HG03565 (cell line): ENCODE data around the gene MTHFSD.

Experiments used
- ATAC-seq: cut with Tn5 transposase; IDR thresholded peaks from one replicate; pipeline ENCODE4 v1.9.1; 2021; ENCODE audit warnings: mild to moderate bottlenecking, moderate library complexity; ENCODE audit not compliant: unreplicated experiment

Gene MTHFSD

DNA sequence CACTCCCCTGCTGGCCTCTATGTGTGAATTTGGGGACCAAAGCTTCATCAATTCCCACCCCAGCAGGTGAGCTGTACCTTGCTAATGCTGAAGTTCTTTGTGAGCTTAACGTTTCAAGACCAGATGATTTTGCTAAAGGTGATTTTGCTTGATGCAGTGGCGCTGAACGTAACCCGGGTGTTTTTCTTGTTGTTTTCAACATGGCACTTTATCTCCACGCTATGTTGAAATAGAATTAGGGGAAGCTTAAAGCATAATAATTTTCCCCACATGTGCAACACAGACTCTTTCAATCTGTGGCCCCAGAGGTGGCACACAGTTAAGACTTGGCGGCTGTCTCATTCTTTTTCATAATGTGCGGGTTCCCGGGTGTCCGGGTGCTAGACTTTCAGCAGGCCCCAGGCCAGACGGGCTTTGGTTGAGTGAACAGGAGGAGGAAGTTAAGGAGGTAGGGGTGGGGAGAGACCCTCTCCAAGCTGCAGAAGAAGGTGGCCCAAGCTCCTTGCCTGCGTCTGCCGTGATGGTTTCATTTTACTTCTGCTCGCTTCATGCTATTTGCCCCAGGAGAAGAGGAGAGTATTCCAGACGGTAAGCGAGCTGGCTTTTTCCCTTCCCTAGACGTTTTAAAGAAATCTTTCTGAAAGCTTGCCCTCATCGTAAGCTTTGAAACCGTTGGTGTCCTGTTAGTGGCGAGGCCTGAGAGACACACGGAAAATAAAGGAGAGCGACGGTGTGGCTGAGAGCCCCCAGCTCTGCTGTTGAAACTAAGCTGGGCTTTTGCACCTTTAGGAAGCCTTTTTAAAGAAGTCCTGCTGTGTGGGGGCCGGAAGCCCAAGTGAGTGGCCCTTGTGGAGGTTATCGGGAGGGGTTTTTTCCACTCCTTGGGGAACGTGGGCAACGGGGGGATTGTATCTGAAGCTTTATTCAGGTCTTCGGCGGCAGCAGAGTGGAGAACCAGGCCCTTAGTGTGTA, 15.8 kb upstream of the MTHFSD start:
- no peak for ATAC-seq

GRCh38 chr16:86569701-86570447, 14.8 kb upstream of the MTHFSD start:
- no peak for ATAC-seq

DNA sequence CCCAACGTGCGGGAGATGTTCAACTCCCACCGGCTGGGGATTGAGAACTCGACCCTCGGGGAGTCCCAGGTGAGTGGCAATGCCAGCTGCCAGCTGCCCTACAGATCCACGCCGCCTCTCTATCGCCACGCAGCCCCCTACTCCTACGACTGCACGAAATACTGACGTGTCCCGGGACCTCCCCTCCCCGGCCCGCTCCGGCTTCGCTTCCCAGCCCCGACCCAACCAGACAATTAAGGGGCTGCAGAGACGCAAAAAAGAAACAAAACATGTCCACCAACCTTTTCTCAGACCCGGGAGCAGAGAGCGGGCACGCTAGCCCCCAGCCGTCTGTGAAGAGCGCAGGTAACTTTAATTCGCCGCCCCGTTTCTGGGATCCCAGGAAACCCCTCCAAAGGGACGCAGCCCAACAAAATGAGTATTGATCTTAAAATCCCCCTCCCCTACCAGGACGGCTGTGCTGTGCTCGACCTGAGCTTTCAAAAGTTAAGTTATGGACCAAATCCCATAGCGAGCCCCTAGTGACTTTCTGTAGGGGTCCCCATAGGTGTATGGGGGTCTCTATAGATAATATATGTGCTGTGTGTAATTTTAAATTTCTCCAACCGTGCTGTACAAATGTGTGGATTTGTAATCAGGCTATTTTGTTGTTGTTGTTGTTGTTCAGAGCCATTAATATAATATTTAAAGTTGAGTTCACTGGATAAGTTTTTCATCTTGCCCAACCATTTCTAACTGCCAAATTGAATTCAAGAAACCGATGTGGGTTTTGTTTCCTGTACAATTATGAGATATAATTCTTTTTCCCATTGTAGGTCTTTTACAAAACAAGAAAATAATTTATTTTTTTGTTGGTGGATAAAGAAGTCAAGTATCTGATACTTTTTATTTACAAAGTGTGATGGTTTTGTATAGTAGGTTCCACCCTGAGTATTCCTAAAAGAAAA, 13.9 kb upstream of the MTHFSD start:
- ATAC-seq: no peak

- ATAC-seq: no peak
Measured at GRCh38 chr16:86567701-86568581, 12.9 kb upstream of the MTHFSD start.

DNA sequence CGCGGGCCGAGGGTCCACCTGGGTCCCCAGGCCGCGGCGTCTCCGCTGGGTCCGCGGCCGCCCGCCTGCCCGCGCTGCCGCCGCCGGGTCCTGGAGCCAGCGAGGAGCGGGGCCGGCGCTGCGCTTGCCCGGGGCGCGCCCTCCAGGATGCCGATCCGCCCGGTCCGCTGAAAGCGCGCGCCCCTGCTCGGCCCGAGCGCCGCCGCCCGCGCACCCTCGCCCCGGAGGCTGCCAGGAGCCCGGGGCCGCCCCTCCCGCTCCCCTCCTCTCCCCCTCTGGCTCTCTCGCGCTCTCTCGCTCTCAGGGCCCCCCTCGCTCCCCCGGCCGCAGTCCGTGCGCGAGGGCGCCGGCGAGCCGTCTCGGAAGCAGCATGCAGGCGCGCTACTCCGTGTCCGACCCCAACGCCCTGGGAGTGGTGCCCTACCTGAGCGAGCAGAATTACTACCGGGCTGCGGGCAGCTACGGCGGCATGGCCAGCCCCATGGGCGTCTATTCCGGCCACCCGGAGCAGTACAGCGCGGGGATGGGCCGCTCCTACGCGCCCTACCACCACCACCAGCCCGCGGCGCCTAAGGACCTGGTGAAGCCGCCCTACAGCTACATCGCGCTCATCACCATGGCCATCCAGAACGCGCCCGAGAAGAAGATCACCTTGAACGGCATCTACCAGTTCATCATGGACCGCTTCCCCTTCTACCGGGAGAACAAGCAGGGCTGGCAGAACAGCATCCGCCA, 12.1 kb upstream of the MTHFSD start:
- ATAC-seq: no peak

DNA sequence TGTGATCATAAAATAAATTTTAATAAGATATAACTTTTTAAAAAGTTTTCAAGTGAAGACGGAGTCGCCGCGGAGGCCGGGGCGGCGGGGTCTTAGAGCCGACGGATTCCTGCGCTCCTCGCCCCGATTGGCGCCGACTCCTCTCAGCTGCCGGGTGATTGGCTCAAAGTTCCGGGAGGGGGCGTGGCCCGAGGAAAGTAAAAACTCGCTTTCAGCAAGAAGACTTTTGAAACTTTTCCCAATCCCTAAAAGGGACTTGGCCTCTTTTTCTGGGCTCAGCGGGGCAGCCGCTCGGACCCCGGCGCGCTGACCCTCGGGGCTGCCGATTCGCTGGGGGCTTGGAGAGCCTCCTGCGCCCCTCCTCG, 11.5 kb upstream of the MTHFSD start, which contains the start of gene FOXC2:
TSS of gene FOXC2 (plus strand) at position 229 of the 365 bp plus-strand sequence. CDS start 507 bp downstream, outside the sequence.
- no peak for ATAC-seq

DNA sequence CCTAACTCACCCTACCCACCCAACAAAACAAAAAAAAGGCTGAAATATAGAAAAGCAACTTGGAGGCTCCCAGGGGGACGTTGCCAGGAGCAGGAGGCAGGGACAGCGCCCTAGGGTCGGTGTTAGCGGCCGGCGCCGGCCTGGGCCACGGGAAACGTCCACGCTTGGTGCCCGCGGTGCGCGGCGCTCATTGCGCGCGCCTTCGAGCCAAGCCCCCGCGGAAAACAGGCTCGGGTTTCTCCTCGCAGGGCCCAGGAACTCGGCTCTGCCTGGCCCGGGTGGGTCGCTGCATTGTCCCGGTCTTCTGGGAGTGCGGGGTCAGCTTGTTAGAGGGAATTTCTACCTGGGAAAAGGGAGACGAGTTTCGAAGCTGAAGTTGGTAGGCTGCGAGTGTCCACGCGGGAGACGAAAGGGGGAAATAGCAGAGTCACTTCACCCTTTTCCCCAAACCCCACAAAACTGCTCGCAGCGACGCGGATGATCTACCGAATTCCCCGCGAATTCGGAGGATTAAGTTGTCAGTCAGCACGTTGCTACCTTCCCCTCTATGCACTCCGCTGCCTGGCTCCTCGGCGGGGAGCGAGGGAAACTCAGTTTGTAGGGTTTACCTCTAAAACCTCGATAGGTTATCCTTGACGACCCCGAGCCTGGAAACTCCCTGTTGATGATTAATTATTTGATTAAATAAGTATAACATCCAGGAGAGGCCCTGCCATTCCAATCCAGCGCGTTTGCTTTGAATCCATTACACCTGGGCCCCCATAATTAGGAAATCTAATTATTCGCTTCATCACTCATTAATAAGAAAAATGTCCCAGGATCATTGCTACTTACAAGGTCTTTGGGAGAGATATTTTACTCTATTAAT, 10.8 kb upstream of the MTHFSD start:
- no peak for ATAC-seq

GRCh38 chr16:86565181-86565631, 10.2 kb upstream of the MTHFSD start:
- no peak for ATAC-seq

DNA sequence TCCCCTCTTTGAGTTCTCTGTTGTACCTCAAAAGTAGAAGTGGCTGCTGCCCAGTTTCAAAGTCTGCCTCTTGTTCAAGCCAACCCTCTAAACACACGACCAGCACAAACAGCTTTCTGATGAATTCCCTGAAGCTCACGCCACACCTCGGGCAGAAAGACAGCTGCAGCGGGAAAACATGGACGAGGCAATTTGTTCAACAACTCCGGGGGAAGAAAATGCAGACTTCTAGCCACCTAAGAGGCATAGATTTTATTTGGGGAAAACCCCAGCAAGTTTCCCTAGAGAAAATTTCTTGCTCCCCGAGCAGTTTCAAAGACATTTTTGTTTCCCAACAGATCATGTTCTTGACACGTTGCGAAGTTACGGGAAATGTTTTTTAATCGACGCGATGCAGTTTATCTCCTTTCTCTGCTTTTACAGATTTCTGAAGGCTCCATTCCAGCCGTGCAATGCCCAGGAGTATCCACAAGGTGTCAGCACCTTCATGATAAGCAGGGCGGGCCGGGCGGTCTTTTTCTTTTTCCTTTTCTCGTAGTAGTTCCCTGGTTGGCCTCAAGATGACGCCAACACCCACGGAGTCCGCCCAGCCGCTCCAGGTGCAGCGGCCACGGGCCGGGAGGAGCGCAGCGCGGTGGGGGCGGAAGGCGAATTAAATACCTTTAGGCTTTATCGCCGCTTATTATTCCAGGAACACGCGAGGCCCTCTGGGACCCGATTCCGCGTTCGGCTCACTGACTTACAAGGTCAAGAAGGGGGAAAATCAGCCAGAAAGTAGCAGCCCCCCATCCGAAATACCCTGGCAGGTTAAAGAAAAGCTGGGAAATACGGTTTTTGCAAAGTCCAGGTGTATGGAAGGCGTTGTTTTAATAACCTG, 8.7 kb upstream of the MTHFSD start:
- no peak for ATAC-seq

DNA sequence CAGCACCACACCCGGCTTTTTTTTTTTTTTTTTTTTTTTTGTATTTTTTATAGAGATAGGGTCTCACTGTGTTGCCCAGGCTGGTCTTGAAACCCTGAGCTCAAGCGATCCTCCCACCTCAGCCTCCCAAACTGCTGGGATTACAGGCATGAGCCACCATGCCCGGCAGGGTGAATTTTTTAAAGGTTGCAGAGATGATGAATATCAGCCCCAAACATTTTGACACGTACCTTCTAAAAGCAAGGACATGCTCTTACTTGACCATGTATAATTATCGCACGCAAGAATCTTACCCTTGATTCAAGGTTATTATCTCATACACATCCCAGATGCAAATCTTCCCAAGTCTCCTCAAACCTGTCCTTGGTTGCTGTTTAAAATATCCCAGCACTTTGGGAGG, 7.3 kb upstream of the MTHFSD start:
- no peak for ATAC-seq

- no peak for ATAC-seq
Measured at GRCh38 chr16:86559802-86560305, 4.8 kb upstream of the MTHFSD start.

- ATAC-seq: no peak
Measured at GRCh38 chr16:86558355-86559193, 3.5 kb upstream of the MTHFSD start.

- ATAC-seq: no peak
Measured at GRCh38 chr16:86557587-86557986, 2.6 kb upstream of the MTHFSD start.

DNA sequence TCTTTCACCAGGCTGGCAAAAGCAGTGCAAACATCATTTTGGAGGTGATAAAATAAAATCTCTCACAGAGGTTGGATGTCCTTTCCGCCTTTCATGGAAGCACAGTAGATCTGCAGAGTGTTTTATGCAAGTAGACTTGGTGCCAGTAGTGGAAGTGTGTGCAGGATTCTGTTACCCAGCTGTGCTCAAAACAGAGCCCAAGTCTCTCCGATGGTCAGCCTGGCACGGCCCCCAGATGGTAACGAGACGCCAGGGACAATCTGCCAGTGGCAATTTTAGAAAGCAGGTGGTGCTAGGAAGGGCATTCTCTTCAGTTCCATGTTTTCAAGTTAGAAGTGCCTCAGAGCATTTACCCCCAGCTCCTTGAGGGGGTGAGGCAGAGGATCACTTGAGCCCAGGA, 1.5 kb upstream of the MTHFSD start:
- ATAC-seq: no peak

GRCh38 chr16:86555704-86556075, 655 bp upstream of the MTHFSD start:
- no peak for ATAC-seq

DNA sequence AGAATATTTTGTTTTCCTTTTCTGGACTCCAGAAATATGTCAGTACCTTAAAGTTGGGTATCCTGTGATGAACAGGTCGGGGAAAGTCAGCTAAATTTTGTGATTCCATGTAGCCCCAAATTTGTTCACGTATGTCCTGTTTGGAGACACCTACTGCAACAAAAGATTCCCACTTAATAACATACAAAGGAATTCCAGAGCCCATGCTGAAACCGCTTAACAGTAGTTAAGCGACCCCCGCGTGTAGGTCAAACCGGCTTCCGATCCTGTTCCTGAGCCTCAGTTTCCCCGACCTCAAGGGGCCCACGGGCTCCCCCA, 477 bp downstream of the MTHFSD start:
- no peak for ATAC-seq
